H54 (cell line): ENCODE results near the gene SLC16A13.
"Not testable (repeated sequence)": the region's sequence is repeated elsewhere in the genome, so short reads cannot be mapped to it uniquely, and the experiment has no call there.

Experiments used
- DNase-seq: peaks from one replicate; pipeline ENCODE4 v3.0.0; 2011; ENCODE audit warnings: low spot score, mixed read lengths; ENCODE audit not compliant: insufficient read length
- FAIRE-seq: peaks from 3 replicates; lab custom pipeline; 2011; peaks lifted over from hg19 to GRCh38; lab: Jason Lieb, UNC
- POLR2A ChIP-seq: IDR thresholded peaks from 2 replicates; pipeline ENCODE4 v1.6.1; 2011; ENCODE audit warnings: low read depth, mild to moderate bottlenecking, low read length

The SLC16A13 gene

DNA sequence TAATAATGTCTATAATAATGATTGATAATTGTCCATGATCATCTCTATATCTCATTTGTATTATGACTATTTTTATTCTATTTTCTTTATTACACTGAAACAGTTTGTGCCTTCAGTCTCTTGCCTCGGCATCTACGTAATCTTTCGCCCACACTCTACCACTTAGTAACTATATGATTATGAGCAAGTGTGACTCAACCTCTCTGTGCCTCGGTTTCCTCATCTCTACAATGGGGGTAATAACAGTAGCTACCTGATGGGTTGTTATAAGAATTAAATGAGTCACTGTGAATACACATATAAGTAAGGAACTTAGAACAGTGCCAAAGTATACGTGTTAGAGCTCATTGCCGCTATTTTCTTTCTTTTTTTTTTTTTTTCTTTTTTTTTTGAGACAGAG lies 11.8 kb downstream of the SLC16A13 start:
- DNase-seq (no peak), FAIRE-seq (no peak)
- no peak for TF ChIP-seq POLR2A

- DNase-seq, result no peak
- TF ChIP-seq POLR2A, result no peak
- FAIRE-seq, result no peak
Observed at GRCh38 chr17:7048968-7049367, 13.2 kb downstream of the SLC16A13 start.

- not testable (repeated sequence) for FAIRE-seq
Observed at GRCh38 chr17:7050583-7050982, 14.8 kb downstream of the SLC16A13 start.

DNA sequence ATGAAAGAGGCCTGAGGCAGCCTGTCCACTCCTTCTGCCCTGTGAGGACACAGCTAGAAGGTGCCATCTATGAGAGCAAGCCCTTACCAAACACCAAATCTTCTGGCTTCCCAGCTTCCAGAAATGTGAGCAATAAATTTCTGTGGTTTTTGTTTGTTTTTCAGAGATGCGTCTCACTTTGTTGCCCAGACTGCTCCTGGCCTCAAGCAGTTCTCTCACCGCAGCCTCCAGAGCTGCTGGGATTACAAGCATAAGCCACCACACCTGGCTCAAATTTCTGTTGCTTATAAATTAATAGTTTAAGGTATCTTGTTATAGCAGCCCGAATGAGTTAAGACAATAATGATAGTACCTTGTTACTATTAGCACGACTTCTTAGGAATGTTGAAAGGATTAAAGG lies 20.6 kb downstream of the SLC16A13 start:
- no peak for FAIRE-seq
- DNase-seq, result no peak
- TF ChIP-seq POLR2A, result no peak

More at GRCh38 chr17:7050583-7050982, 14.8 kb downstream of the SLC16A13 start:
- not testable (repeated sequence) for DNase-seq

DNA sequence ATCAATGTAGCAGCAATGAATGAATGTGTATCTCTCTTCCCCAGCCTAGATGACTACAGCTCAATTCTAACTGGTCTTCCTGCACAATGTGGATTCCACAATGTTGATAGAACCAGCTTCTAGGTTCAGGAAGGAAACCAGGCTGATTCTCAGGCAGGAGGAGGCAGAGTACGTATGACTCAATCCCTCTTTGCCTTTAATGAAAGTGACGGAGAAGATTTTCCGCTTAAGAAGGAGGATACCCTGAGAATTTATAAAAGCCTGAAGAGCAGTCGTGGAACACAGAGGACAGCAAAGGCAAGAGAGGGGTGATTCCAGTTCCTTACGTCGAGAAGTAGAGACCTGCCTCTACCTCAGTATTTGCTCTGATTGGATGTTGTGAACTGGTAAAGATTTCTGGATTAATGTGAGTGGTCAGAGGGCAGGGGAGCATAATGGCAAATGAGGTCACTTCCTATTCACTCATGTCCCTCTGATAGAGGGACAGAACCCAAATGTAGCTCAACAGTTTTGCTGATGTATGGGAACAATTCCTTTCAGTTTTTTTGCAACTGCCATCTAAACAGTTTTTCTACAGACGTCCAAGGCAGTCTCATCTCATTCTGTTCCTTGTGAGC lies 23.1 kb downstream of the SLC16A13 start:
- no peak for FAIRE-seq
- no peak for TF ChIP-seq POLR2A
- DNase-seq, result no peak

DNA sequence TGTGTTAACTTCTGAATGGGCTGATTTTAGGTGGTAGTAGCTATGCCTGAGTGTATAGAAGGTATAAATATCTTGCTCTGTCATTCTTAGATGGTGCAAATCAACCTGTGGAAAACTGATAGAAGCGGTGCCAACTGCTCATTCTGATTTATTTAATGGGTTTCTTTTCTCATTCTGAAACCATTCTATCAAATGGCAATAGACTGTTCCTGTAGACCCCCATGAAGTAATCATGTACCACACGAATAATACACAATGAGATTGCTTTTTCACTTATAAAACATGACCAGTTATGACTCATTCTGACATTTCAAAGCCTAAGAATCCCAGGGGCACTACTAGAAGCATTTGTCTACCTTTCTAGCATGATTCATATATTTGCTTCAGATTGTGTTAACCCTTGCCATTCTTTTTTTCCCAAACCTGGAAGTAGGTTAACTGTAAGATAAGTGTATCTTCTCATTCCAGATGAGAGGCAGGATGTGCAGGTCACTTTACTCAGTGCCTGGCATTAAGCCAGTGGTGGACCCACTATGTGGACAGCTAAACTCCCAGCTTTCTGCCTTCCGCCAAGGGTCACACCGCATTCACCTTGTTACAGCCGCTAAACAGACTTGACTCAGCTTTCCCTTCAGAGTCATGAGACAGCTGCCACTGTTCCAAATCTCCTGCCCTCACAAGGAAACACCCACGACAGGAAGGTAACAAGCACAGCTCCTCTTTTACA lies 24.5 kb downstream of the SLC16A13 start:
- DNase-seq (peak; percentile 76), FAIRE-seq (peak; percentile 83)
- no peak for TF ChIP-seq POLR2A

GRCh38 chr17:7063518-7064094 lies 27.8 kb downstream of the SLC16A13 start:
- FAIRE-seq (no peak), DNase-seq (no peak)
- no peak for TF ChIP-seq POLR2A

- no peak for TF ChIP-seq POLR2A
- FAIRE-seq (no peak), DNase-seq (no peak)
Observed at GRCh38 chr17:7064261-7064660, 28.4 kb downstream of the SLC16A13 start.

DNA sequence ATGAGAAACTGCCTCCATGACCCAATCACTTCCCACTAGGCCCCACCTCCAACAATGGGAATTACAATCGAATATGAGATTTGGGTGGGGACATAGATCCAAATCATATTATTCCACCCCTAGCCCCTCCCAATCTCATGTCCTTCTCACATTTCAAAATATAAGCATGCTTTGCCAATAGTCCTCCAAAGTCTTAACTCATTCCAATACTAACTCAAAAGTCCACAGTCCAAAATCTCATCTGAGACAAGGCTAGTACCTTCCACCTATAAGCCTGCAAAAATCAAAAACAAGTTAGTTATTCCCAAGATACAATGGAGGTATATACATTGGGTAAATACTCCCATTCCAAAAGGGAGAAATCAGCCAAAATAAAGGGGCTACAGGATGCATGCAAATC lies 31.4 kb downstream of the SLC16A13 start:
- DNase-seq, result no peak
- no peak for FAIRE-seq
- no peak for TF ChIP-seq POLR2A

DNA sequence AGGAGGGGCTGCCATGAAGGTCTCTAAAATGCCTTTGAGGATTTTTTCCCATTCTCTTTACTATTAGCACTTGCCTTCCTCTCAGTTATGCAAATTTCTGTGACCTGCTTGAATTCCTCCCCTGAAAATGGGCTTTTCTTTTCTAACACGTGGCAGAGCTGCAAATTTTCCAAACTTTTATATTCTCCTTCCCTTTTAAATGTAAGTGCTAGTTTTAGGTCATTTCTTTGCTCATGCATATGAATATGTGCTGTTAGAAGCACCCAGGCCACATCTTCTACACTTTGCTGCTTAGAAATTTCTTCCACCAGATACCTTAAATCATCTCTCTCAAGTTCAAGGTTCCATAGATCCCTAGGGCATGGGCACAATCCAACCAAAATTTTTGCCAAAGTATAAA lies 32.5 kb downstream of the SLC16A13 start:
- FAIRE-seq, result no peak
- no peak for TF ChIP-seq POLR2A

GRCh38 chr17:7070712-7071111 lies 34.9 kb downstream of the SLC16A13 start:
- FAIRE-seq, result no peak
- TF ChIP-seq POLR2A, result no peak
- no peak for DNase-seq

More for the DNA sequence above, 32.5 kb downstream of the SLC16A13 start:
- no peak for DNase-seq

GRCh38 chr17:7072406-7072805 lies 36.6 kb downstream of the SLC16A13 start:
- DNase-seq (no peak), FAIRE-seq (no peak)

GRCh38 chr17:7074931-7075330 lies 39.1 kb downstream of the SLC16A13 start:
- DNase-seq, result no peak

More at GRCh38 chr17:7072406-7072805, 36.6 kb downstream of the SLC16A13 start:
- TF ChIP-seq POLR2A, result no peak

DNA sequence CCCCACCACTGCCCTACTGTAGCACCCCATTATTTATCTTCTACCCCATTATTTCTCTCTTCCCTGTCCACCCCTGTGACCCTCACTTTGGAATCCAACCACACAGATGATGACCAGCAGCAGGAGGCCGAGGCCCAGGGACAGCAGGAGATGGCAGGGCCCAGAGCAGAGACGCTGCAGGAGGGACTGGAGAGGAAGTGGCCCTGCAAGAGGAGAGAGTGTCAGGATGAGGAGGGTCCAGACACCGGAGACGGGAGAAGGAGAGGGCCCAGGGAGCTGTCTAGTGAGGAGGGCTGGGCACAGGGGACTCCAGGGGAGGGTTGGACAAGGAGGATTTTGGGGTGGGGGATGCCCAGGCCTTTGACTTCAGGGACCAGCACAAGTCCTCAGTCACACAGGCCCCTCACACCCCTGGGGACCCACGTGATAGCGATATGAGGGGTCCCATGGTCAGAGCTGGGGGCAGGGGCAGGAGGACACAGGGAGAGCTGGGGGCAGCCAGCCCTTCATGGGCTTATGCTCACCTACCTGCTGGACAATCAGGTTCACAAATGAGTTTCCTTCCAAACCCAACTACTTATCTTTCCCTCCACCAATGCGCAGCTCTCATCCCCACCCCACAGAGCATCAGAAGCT lies 42.2 kb downstream of the SLC16A13 start:
- no peak for FAIRE-seq
- no peak for DNase-seq
- no peak for TF ChIP-seq POLR2A

More at GRCh38 chr17:7074931-7075330, 39.1 kb downstream of the SLC16A13 start:
- no peak for TF ChIP-seq POLR2A
- FAIRE-seq, result no peak

DNA sequence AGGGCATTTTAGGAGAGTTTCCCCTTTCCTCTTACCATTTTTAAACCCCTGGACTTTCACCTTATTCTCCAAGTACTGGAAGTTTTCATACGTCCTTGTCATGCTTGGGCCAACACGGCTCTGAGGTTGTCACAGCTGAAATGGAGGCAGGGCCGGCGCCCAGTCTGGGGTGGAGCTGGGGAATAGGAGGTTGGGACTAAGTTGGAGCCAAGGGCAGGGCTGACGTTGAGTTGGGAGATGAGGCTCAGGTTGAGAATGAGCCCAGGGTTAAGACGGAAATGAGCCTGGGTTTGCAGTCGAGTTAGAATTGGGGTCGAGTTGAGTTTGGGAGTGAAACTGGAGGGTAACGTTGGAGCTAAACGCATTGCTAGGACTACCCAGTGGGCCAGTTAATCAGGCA lies 42.9 kb downstream of the SLC16A13 start:
- FAIRE-seq, result no peak
- no peak for DNase-seq
- no peak for TF ChIP-seq POLR2A
